SJCRH30 (cell line): ENCODE data around the gene HAUS1. TPM values are rescaled to one million over a fixed set of nuclear protein-coding genes. Genes with fewer than 3 reads are reported as not detected.

Experiments
- DNase-seq, 2 experiments: peaks; one replicate each; pipeline ENCODE4 v3.0.0-alpha.2; 2015 to 2020
- H3K27ac ChIP-seq: fragments of 250-450 bp; sonication (Bioruptor Pico); 2 replicates; pipeline ENCODE4 v1.5.1; 2020; ENCODE audit warnings: mild to moderate bottlenecking, moderate library complexity
- H3K27me3 ChIP-seq: fragments of 250-450 bp; sonication (Bioruptor Pico); 2 replicates; pipeline ENCODE4 v1.5.1; 2020; ENCODE audit warnings: mild to moderate bottlenecking, moderate library complexity
- H3K36me3 ChIP-seq: fragments of 250-450 bp; sonication (Bioruptor Pico); 2 replicates; pipeline ENCODE4 v1.5.1; 2020; ENCODE audit warnings: mild to moderate bottlenecking, moderate library complexity
- H3K4me1 ChIP-seq: fragments of 250-450 bp; sonication (Bioruptor Pico); 2 replicates; pipeline ENCODE4 v1.5.1; 2020; ENCODE audit warnings: mild to moderate bottlenecking, moderate library complexity
- H3K4me3 ChIP-seq: fragments of 250-450 bp; sonication (Bioruptor Pico); 2 replicates; pipeline ENCODE4 v1.5.1; 2020; ENCODE audit warnings: mild to moderate bottlenecking, moderate library complexity
- H3K9me3 ChIP-seq: fragments of 250-450 bp; sonication (Bioruptor Pico); replicated peaks from 2 replicates; pipeline ENCODE4 v1.5.1; 2020; ENCODE audit warnings: mild to moderate bottlenecking, moderate library complexity
- total RNA-seq: library from RNA; depleted of rRNA; stranded (reverse); fragments of >200 nt; shearing (Covaris generic); gene quantifications from 2 replicates; pipeline ENCODE4 v1.2.3, GENCODE V29; 2014; rRNA removed

HAUS1 gene
- total RNA-seq, 1 experiment from 2014 or later = 53.3 TPM

DNA sequence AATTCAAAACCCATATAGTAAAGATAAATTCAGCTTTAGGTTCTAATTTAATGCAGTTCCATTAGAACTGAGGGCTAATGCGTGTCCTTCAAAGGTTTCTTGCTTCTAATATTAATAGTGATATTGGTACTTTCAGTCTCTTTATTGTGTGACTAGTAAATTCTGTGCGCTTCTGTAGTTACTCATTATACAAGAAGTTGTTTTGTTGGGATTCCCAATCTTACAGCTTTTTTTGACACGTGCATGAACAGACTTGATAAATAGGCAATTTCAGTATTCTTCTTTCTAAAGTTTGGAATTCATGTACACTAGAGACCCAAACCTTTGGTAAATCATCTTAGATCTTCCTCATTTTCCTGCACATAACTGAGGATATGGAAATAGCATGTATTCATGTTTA lies 71.8 kb downstream of the HAUS1 start:
- H3K9me3 ChIP-seq = no peaks in the 10 kb centered on the region
- DNase-seq = no peak
- no peak overlapping the region for H3K27ac ChIP-seq
- no peak overlapping the region for H3K4me3 ChIP-seq
- H3K36me3 ChIP-seq = no peaks in the 10 kb centered on the region
- no peaks in the 10 kb centered on the region for H3K4me1 ChIP-seq
- no peaks in the 10 kb centered on the region for H3K27me3 ChIP-seq

Other genes with a start within 250 kb of the HAUS1 start
- gene EPG5, start 137.1 kb upstream of the HAUS1 start, total RNA-seq = 6.5 and 8.7 TPM in 2 replicates
- 6.1 and 6.8 TPM in 2 replicates for gene PSTPIP2, start 32.1 kb upstream of the HAUS1 start, total RNA-seq
- 435 and 468 TPM in 2 replicates for gene ATP5F1A, start 6.1 kb upstream of the HAUS1 start, total RNA-seq